ENCODE data around the gene PTCSC3. TPM values are rescaled to one million over a fixed set of nuclear protein-coding genes. Genes with fewer than 3 reads are reported as not detected.

Gene PTCSC3
- polyA plus RNA-seq, 3 donors, result not detected

DNA sequence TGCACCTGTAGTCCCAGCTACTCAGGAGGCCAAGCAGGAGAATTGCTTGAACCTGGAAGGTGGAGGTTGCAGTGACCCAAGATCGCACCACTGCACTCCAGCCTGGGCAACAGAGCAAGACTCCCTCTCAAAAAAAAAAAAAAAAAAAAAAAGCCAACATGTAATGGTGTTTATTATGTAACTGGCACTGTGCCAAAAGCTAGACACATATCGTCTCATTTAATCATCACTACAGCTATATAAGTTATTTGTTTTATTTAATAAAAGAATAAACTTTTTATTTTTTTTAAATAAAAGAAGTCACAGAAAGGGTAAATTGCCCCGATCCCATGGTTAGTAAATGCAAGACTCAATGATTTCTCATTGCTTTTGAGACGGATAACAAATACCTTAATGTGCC is 76.9 kb downstream of the PTCSC3 start:
- Mint-ChIP-seq H3K4me1 (no peaks in the 10 kb centered on the region), H3K9me3 (peaks cover 0 to 2% (median 0%) of the 10 kb centered on the region in 7 donors), H3K4me3 (no peak overlapping the region), H3K36me3 (no peaks in the 10 kb centered on the region), H3K27me3 (ENCODE audit: low read depth in 3 of 3) (peaks cover 1 to 9% (median 4%) of the 10 kb centered on the region in 3 donors), H3K27ac (no peak overlapping the region)
- Histone ChIP-seq H3K4me3 (replicated peaks in 1 of 3; ENCODE audit: low read depth in 2 of 3, low read length in 3 of 3) (no peak overlapping the region), H3K9me3 (replicated peaks in 1 of 2; ENCODE audit: control insufficient read depth in 1 of 2, insufficient read depth in 1 of 2, low read length in 2 of 2) (no peaks in the 10 kb centered on the region), H3K9ac (ENCODE audit: insufficient read depth, low read length, poor library complexity, severe bottlenecking) (no peak overlapping the region), H3K4me1 (ENCODE audit: control insufficient read depth in 1 of 2, insufficient read depth in 2 of 2, low read length in 2 of 2) (no peaks in the 10 kb centered on the region), H3K4me2 (replicated peaks; ENCODE audit: extremely low read depth, low read length, poor library complexity, severe bottlenecking) (no peak overlapping the region), H3K79me2 (ENCODE audit: insufficient read depth, low read length) (no peaks in the 10 kb centered on the region), H3K27me3 (ENCODE audit: control insufficient read depth in 2 of 2, insufficient read depth in 2 of 2, low read length in 2 of 2) (no peaks in the 10 kb centered on the region), H3K36me3 (replicated peaks in 1 of 2; ENCODE audit: control insufficient read depth in 1 of 2, insufficient read depth in 2 of 2, low read length in 2 of 2) (no peaks in the 10 kb centered on the region), H4K20me1 (ENCODE audit: insufficient read depth, low read length) (no peaks in the 10 kb centered on the region), H3K27ac (ENCODE audit: low read depth in 1 of 2, low read length in 2 of 2) (no peak overlapping the region), H2AFZ (ENCODE audit: insufficient read depth, low read depth, low read length, poor library complexity, severe bottlenecking) (no peak overlapping the region)
- 100% methylated on average over 1 of the region's 4 CpGs for WGBS (ENCODE audit: insufficient coverage)
- intact Hi-C loops (cut with micrococcal nuclease), result no loop called here
- TF ChIP-seq, protein P1, sequence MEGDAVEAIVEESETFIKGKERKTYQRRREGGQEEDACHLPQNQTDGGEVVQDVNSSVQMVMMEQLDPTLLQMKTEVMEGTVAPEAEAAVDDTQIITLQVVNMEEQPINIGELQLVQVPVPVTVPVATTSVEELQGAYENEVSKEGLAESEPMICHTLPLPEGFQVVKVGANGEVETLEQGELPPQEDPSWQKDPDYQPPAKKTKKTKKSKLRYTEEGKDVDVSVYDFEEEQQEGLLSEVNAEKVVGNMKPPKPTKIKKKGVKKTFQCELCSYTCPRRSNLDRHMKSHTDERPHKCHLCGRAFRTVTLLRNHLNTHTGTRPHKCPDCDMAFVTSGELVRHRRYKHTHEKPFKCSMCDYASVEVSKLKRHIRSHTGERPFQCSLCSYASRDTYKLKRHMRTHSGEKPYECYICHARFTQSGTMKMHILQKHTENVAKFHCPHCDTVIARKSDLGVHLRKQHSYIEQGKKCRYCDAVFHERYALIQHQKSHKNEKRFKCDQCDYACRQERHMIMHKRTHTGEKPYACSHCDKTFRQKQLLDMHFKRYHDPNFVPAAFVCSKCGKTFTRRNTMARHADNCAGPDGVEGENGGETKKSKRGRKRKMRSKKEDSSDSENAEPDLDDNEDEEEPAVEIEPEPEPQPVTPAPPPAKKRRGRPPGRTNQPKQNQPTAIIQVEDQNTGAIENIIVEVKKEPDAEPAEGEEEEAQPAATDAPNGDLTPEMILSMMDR (IDR thresholded peaks at IDR 0.05), result no peak
- no peak for DNase-seq

DNA sequence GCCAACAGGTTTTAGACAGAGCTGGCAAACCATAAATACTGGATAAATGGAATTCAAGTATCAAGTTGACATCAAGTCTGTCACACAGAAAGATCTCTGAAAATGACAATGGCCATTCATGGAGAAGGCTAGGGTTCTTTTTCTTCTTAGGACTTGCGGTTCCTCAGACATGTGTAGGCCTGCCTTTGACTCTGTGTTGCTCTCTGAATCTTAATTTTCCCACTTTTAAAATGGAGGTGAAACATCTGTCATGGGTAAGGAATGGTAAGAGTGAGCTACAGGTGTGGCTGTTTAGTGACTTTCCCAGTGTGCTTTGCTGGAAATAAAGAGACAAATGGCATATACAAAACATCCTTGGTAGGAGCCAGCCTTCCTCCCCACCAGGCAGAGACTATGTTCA is 79.2 kb downstream of the PTCSC3 start:
- Mint-ChIP-seq H3K9me3 (peaks cover 0 to 2% (median 0%) of the 10 kb centered on the region in 7 donors), H3K4me1 (no peaks in the 10 kb centered on the region), H3K27ac (no peak overlapping the region), H3K36me3 (no peaks in the 10 kb centered on the region), H3K4me3 (no peak overlapping the region), H3K27me3 (ENCODE audit: low read depth in 3 of 3) (peaks cover 1 to 7% (median 6%) of the 10 kb centered on the region in 3 donors)
- Histone ChIP-seq H3K9ac (ENCODE audit: insufficient read depth, low read length, poor library complexity, severe bottlenecking) (no peak overlapping the region), H3K79me2 (ENCODE audit: insufficient read depth, low read length) (no peaks in the 10 kb centered on the region), H2AFZ (ENCODE audit: insufficient read depth, low read depth, low read length, poor library complexity, severe bottlenecking) (no peak overlapping the region), H4K20me1 (ENCODE audit: insufficient read depth, low read length) (no peaks in the 10 kb centered on the region), H3K4me3 (replicated peaks in 1 of 3; ENCODE audit: low read depth in 2 of 3, low read length in 3 of 3) (no peak overlapping the region), H3K36me3 (replicated peaks in 1 of 2; ENCODE audit: control insufficient read depth in 1 of 2, insufficient read depth in 2 of 2, low read length in 2 of 2) (no peaks in the 10 kb centered on the region), H3K9me3 (replicated peaks in 1 of 2; ENCODE audit: control insufficient read depth in 1 of 2, insufficient read depth in 1 of 2, low read length in 2 of 2) (no peaks in the 10 kb centered on the region), H3K4me2 (replicated peaks; ENCODE audit: extremely low read depth, low read length, poor library complexity, severe bottlenecking) (no peak overlapping the region), H3K27me3 (ENCODE audit: control insufficient read depth in 2 of 2, insufficient read depth in 2 of 2, low read length in 2 of 2) (no peaks in the 10 kb centered on the region), H3K4me1 (ENCODE audit: control insufficient read depth in 1 of 2, insufficient read depth in 2 of 2, low read length in 2 of 2) (no peaks in the 10 kb centered on the region), H3K27ac (ENCODE audit: low read depth in 1 of 2, low read length in 2 of 2) (no peak overlapping the region)
- DNase-seq, result no peak
- TF ChIP-seq, protein P1 (IDR thresholded peaks at IDR 0.05), result no peak
- intact Hi-C loops (cut with micrococcal nuclease), result no loop called here
- no CpG with 5 or more reads among the region's 1 CpG for WGBS (ENCODE audit: insufficient coverage)
